ENCODE measurements around the gene RAB11FIP2. TPM values are rescaled to one million over a fixed set of nuclear protein-coding genes. Genes with fewer than 3 reads are reported as not detected.
A peak's percentile ranks its signal among the peaks of the same experiment; 100 is the strongest.

RAB11FIP2 gene
- total and polyA plus RNA-seq, 2 of the 4 experiments (the other 2 are of a cell fraction): 3.6 to 16.1 TPM

- CTCF ChIA-PET: no interaction called here
- H3K79me1 ChIP-seq (ENCODE audit: low read depth in 1 of 2, low read length in 2 of 2): no peaks in the 10 kb centered on the region
- H3K4me1 ChIP-seq (ENCODE audit: control insufficient read depth, insufficient read depth, low read length): no peaks in the 10 kb centered on the region
- in situ Hi-C loops (cut with MboI; ENCODE audit: low sequenced_read_pairs) (no loop called here), intact Hi-C loops (cut with micrococcal nuclease) (no loop called here), dilution Hi-C loops (cut with HindIII; ENCODE audit: low sequenced_read_pairs, unreplicated experiment) (no loop called here)
- no peaks in the 10 kb centered on the region for H4K20me1 ChIP-seq (ENCODE audit: insufficient read depth, low read length)
- ATAC-seq (ENCODE audit: low read depth) (no peak), DNase-seq (peak; percentile 5)
- no peak overlapping the region for H2BK5ac ChIP-seq (ENCODE audit: low read depth, low read length, poor library complexity, severe bottlenecking)
- no peaks in the 10 kb centered on the region for H3K27me3 ChIP-seq (ENCODE audit: control insufficient read depth, insufficient read depth, low read length)
- H3K36me3 ChIP-seq (ENCODE audit: control insufficient read depth, insufficient read depth, low read length): no peaks in the 10 kb centered on the region
- no peak overlapping the region for H4K8ac ChIP-seq (ENCODE audit: low read depth in 2 of 2, low read length in 2 of 2)
- H2AFZ ChIP-seq (replicated peaks; ENCODE audit: low read length, poor library complexity): no peak overlapping the region
- H2AK5ac ChIP-seq (ENCODE audit: low read depth, low read length): no peak overlapping the region
- no peak overlapping the region for H3K9ac ChIP-seq (ENCODE audit: low read depth, low read length)
- H3K4me3 ChIP-seq (ENCODE audit: insufficient read depth, low read depth, low read length): no peak overlapping the region
- no peak overlapping the region for H4K91ac ChIP-seq (ENCODE audit: insufficient read depth, low read depth, low read length)
- TF ChIP-seq MXI1 (IDR thresholded peaks at IDR 0.05; ENCODE audit: borderline replicate concordance, low read depth, low read length): no peak
- no peak for TF ChIP-seq CHD1 (IDR thresholded peaks at IDR 0.05; ENCODE audit: low read depth, low read length)
- TF ChIP-seq ELK1 (IDR thresholded peaks at IDR 0.05; ENCODE audit: borderline replicate concordance, low read depth, low read length): no peak
- TF ChIP-seq RAD21 (IDR thresholded peaks at IDR 0.05; ENCODE audit: low read length): no peak
- TF ChIP-seq CTCF (conservative IDR thresholded peaks at IDR 0.05; ENCODE audit: low read depth, low read length): no peak
- no peak for TF ChIP-seq RFX5 (IDR thresholded peaks at IDR 0.05; ENCODE audit: low read depth, low read length)
- TF ChIP-seq MAFK (IDR thresholded peaks at IDR 0.05; ENCODE audit: low read depth, low read length): no peak
- TF ChIP-seq NFE2L2 (IDR thresholded peaks at IDR 0.05; ENCODE audit: low read depth, low read length): no peak
- TF ChIP-seq SMC3 (IDR thresholded peaks at IDR 0.05; ENCODE audit: low read depth, low read length): no peak
- TF ChIP-seq USF2 (IDR thresholded peaks at IDR 0.05; ENCODE audit: low read depth, low read length): no peak
- TF ChIP-seq FOS (IDR thresholded peaks at IDR 0.05; ENCODE audit: low read depth, low read length): no peak
- no peak overlapping the region for H2AK9ac ChIP-seq (replicated peaks; ENCODE audit: low read depth, low read length, poor library complexity)
- no peak overlapping the region for H3K4ac ChIP-seq (ENCODE audit: low read depth, low read length)
- H4K5ac ChIP-seq (ENCODE audit: low read depth, low read length): no peak overlapping the region
- H3K14ac ChIP-seq (replicated peaks; ENCODE audit: low read depth, low read length): no peak overlapping the region
- no peak overlapping the region for H2BK120ac ChIP-seq (ENCODE audit: low read depth, low read length)
- H3K4me2 ChIP-seq (ENCODE audit: low read depth, low read length): no peak overlapping the region
- no peaks in the 10 kb centered on the region for H3K9me1 ChIP-seq (ENCODE audit: insufficient read depth, low read length)
- H3K27ac ChIP-seq (ENCODE audit: insufficient read depth, low read length): no peak overlapping the region
- H3K23ac ChIP-seq (ENCODE audit: low read depth, low read length): no peak overlapping the region
- H2BK20ac ChIP-seq (ENCODE audit: low read depth, low read length): no peak overlapping the region
- no peak overlapping the region for H3K18ac ChIP-seq (ENCODE audit: low read depth, low read length)
- H2BK15ac ChIP-seq (ENCODE audit: low read depth, low read length): no peak overlapping the region
- no TSS peak for BruUV-seq (replicated peaks)
- H3K56ac ChIP-seq (ENCODE audit: extremely low read depth, insufficient read depth, low read length): no peak overlapping the region
- H3K9me3 ChIP-seq (ENCODE audit: control insufficient read depth, insufficient read depth, low read length): no peaks in the 10 kb centered on the region
- POLR2A ChIA-PET (ENCODE audit: unreplicated experiment): no interaction called here
These were observed 59.4 kb downstream of the RAB11FIP2 start for GRCh38 chr10:117987244-117987909.
